ENCODE measurements around the gene SF3B5.
"Not testable (repeated sequence)": the region's sequence is repeated elsewhere in the genome, so short reads cannot be mapped to it uniquely, and the experiment has no call there.

Gene SF3B5

GRCh38 chr6:144095134-144096002, at the start of gene SF3B5:
SF3B5 (minus strand) TSS chr6:144095573; CDS start chr6:144095497, 76 bp downstream.
- DNase-seq (ENCODE audit: low spot score) = peak; percentile 93

- no peak for DNase-seq (ENCODE audit: low spot score)
Measured at GRCh38 chr6:144144996-144145395, 49.6 kb upstream of the SF3B5 start.

- DNase-seq (ENCODE audit: low spot score) = no peak
Measured at GRCh38 chr6:144143878-144144277, 48.5 kb upstream of the SF3B5 start.

- DNase-seq (ENCODE audit: low spot score) = no peak
Measured at GRCh38 chr6:144143106-144143505, 47.7 kb upstream of the SF3B5 start.

- DNase-seq (ENCODE audit: low spot score) = no peak
Measured at GRCh38 chr6:144141470-144141869, 46.1 kb upstream of the SF3B5 start.

- no peak for DNase-seq (ENCODE audit: low spot score)
Measured at GRCh38 chr6:144140867-144141266, 45.5 kb upstream of the SF3B5 start.

GRCh38 chr6:144139817-144140216, 44.4 kb upstream of the SF3B5 start:
- DNase-seq (ENCODE audit: low spot score) = no peak

- DNase-seq (ENCODE audit: low spot score) = no peak
Measured at GRCh38 chr6:144138542-144138941, 43.2 kb upstream of the SF3B5 start.

- DNase-seq (ENCODE audit: low spot score) = no peak
Measured at GRCh38 chr6:144134737-144135136, 39.4 kb upstream of the SF3B5 start.

- DNase-seq (ENCODE audit: low spot score) = no peak
Measured at GRCh38 chr6:144134176-144134575, 38.8 kb upstream of the SF3B5 start.

GRCh38 chr6:144133225-144133821, 38.0 kb upstream of the SF3B5 start:
- no peak for DNase-seq (ENCODE audit: low spot score)

- not testable (repeated sequence) for DNase-seq (ENCODE audit: low spot score)
Measured at GRCh38 chr6:144132167-144132690, 36.9 kb upstream of the SF3B5 start.

GRCh38 chr6:144131248-144131709, 35.9 kb upstream of the SF3B5 start:
- DNase-seq (ENCODE audit: low spot score) = no peak

GRCh38 chr6:144129469-144129868, 34.1 kb upstream of the SF3B5 start:
- DNase-seq (ENCODE audit: low spot score) = no peak

GRCh38 chr6:144127097-144127496, 31.7 kb upstream of the SF3B5 start:
- DNase-seq (ENCODE audit: low spot score) = no peak

GRCh38 chr6:144123836-144124235, 28.5 kb upstream of the SF3B5 start:
- DNase-seq (ENCODE audit: low spot score) = no peak

- no peak for DNase-seq (ENCODE audit: low spot score)
Measured at GRCh38 chr6:144123421-144123820, 28.0 kb upstream of the SF3B5 start.

- no peak for DNase-seq (ENCODE audit: low spot score)
Measured at GRCh38 chr6:144122861-144123260, 27.5 kb upstream of the SF3B5 start.

GRCh38 chr6:144119376-144119775, 24.0 kb upstream of the SF3B5 start:
- DNase-seq (ENCODE audit: low spot score) = no peak

GRCh38 chr6:144115219-144115618, 19.8 kb upstream of the SF3B5 start:
- no peak for DNase-seq (ENCODE audit: low spot score)

- DNase-seq (ENCODE audit: low spot score) = no peak
Measured at GRCh38 chr6:144113366-144113765, 18.0 kb upstream of the SF3B5 start.

GRCh38 chr6:144110210-144110609, 14.8 kb upstream of the SF3B5 start:
- no peak for DNase-seq (ENCODE audit: low spot score)

GRCh38 chr6:144106206-144106605, 10.8 kb upstream of the SF3B5 start:
- peak; percentile 15 for DNase-seq (ENCODE audit: low spot score)

All from iPS-NIHi11 (cell line).